ENCODE data around the gene MGA.

DNA sequence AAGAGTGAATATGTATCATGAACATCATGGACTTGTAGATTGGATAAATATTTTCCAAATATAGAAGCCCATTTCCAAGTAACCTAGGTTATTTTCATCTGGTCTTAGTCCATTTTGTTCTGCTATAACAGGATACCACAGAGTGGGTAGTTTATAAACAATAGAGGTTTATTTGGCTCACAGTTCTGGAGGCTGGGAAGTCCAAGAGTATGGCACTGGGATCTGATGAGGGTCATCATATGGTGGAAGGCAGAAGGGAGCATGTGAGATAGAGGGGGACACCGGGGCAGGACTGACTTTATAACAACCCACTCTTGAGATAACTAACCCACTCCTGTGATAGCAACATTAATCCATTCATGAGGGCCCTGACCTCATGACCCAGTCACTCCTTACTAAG lies 9.4 kb upstream of the MGA start:
- TF ChIP-seq, protein P1, sequence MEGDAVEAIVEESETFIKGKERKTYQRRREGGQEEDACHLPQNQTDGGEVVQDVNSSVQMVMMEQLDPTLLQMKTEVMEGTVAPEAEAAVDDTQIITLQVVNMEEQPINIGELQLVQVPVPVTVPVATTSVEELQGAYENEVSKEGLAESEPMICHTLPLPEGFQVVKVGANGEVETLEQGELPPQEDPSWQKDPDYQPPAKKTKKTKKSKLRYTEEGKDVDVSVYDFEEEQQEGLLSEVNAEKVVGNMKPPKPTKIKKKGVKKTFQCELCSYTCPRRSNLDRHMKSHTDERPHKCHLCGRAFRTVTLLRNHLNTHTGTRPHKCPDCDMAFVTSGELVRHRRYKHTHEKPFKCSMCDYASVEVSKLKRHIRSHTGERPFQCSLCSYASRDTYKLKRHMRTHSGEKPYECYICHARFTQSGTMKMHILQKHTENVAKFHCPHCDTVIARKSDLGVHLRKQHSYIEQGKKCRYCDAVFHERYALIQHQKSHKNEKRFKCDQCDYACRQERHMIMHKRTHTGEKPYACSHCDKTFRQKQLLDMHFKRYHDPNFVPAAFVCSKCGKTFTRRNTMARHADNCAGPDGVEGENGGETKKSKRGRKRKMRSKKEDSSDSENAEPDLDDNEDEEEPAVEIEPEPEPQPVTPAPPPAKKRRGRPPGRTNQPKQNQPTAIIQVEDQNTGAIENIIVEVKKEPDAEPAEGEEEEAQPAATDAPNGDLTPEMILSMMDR (IDR thresholded peaks at IDR 0.05; ENCODE audit: insufficient read depth, low read length, poor library complexity, severe bottlenecking), result no peak
- no peak for TF ChIP-seq EZH2phosphoT487 (conservative IDR thresholded peaks at IDR 0.05; ENCODE audit: low read length)

All from SU-DHL-6 (cell line).